Activated naive CD4-positive, alpha-beta T cell treated with anti-CD3 and anti-CD28 coated beads for 36 hours (primary cell): ENCODE results near the gene CEP170. TPM values are rescaled to one million over a fixed set of nuclear protein-coding genes. Genes with fewer than 3 reads are reported as not detected.
"Not testable (repeated sequence)": the region's sequence is repeated elsewhere in the genome, so short reads cannot be mapped to it uniquely, and the experiment has no call there.

ENCODE experiments used
- CTCF ChIA-PET: fragments of 350-600 bp; sonication (Branson Sonifier 250); formaldehyde crosslinking; loops from one replicate; lab custom pipeline; 2021; ENCODE audit warnings: antibody characterized with exemption; lab: Charles Lee
- DNase-seq: peaks from one replicate; pipeline ENCODE4 v3.0.0-alpha.2; 2020
- H3K27ac Mint-ChIP-seq: one replicate; pipeline ENCODE4 v1.8.0; 2021; ENCODE audit warnings: mild to moderate bottlenecking, mixed read lengths
- H3K27me3 Mint-ChIP-seq: one replicate; pipeline ENCODE4 v1.8.0; 2021; ENCODE audit warnings: low read depth, mixed read lengths
- H3K36me3 Mint-ChIP-seq: one replicate; pipeline ENCODE4 v1.8.0; 2021; ENCODE audit warnings: low read depth, mixed read lengths
- H3K4me1 Mint-ChIP-seq: one replicate; pipeline ENCODE4 v1.8.0; 2021; ENCODE audit warnings: low read depth, mixed read lengths
- H3K4me3 Mint-ChIP-seq: one replicate; pipeline ENCODE4 v1.8.0; 2021; ENCODE audit warnings: mild to moderate bottlenecking, moderate library complexity, mixed read lengths
- H3K9me3 Mint-ChIP-seq: one replicate; pipeline ENCODE4 v1.8.0; 2021; ENCODE audit warnings: mixed read lengths
- intact Hi-C: fragments of 100-400 bp; cut with micrococcal nuclease; formaldehyde crosslinking; loops from one replicate; pipeline ENCODE4 v1.15.1; 2023
- total RNA-seq, 2 experiments: library from RNA; stranded (reverse); gene quantifications; one replicate each; pipeline ENCODE4 v1.2.3, GENCODE V29; 2021

The CEP170 gene
- total RNA-seq, 2 experiments from 2014 or later, result 52.9 to 53.0 TPM

GRCh38 chr1:243121939-243122338, 133.1 kb downstream of the CEP170 start:
- CTCF ChIA-PET, H3K27ac Mint-ChIP-seq, H3K36me3 Mint-ChIP-seq, H3K4me3 Mint-ChIP-seq, H3K27me3 Mint-ChIP-seq, H3K4me1 Mint-ChIP-seq, H3K9me3 Mint-ChIP-seq, DNase-seq, intact Hi-C loops: not testable (repeated sequence)

GRCh38 chr1:243118601-243119322, 136.3 kb downstream of the CEP170 start:
- H3K4me3 Mint-ChIP-seq, H3K27me3 Mint-ChIP-seq, CTCF ChIA-PET, H3K4me1 Mint-ChIP-seq, H3K27ac Mint-ChIP-seq, DNase-seq, H3K9me3 Mint-ChIP-seq, H3K36me3 Mint-ChIP-seq, intact Hi-C loops: not testable (repeated sequence)

- CTCF ChIA-PET, DNase-seq, H3K27me3 Mint-ChIP-seq, H3K36me3 Mint-ChIP-seq, H3K27ac Mint-ChIP-seq, H3K4me1 Mint-ChIP-seq, H3K4me3 Mint-ChIP-seq, H3K9me3 Mint-ChIP-seq, intact Hi-C loops: not testable (repeated sequence)
Observed at GRCh38 chr1:243116187-243116586, 138.9 kb downstream of the CEP170 start.

GRCh38 chr1:243114769-243115168, 140.3 kb downstream of the CEP170 start:
- H3K36me3 Mint-ChIP-seq, H3K27ac Mint-ChIP-seq, H3K27me3 Mint-ChIP-seq, H3K9me3 Mint-ChIP-seq, CTCF ChIA-PET, H3K4me1 Mint-ChIP-seq, DNase-seq, H3K4me3 Mint-ChIP-seq, intact Hi-C loops: not testable (repeated sequence)

GRCh38 chr1:243114059-243114713, 140.9 kb downstream of the CEP170 start:
- H3K9me3 Mint-ChIP-seq, CTCF ChIA-PET, H3K4me1 Mint-ChIP-seq, H3K4me3 Mint-ChIP-seq, H3K27me3 Mint-ChIP-seq, H3K27ac Mint-ChIP-seq, intact Hi-C loops, H3K36me3 Mint-ChIP-seq: not testable (repeated sequence)
- DNase-seq, result peak; percentile 19

GRCh38 chr1:243107171-243107570, 147.9 kb downstream of the CEP170 start:
- H3K27me3 Mint-ChIP-seq, H3K9me3 Mint-ChIP-seq, H3K36me3 Mint-ChIP-seq, intact Hi-C loops, H3K4me1 Mint-ChIP-seq, DNase-seq, CTCF ChIA-PET, H3K27ac Mint-ChIP-seq, H3K4me3 Mint-ChIP-seq: not testable (repeated sequence)

- H3K27ac Mint-ChIP-seq, H3K9me3 Mint-ChIP-seq, H3K36me3 Mint-ChIP-seq, H3K4me3 Mint-ChIP-seq, intact Hi-C loops, CTCF ChIA-PET, DNase-seq, H3K4me1 Mint-ChIP-seq: not testable (repeated sequence)
- H3K27me3 Mint-ChIP-seq, result peaks cover 10% of the 10 kb centered on the region
Observed at GRCh38 chr1:243105652-243106332, 149.3 kb downstream of the CEP170 start.

- H3K27ac Mint-ChIP-seq, H3K27me3 Mint-ChIP-seq, DNase-seq, H3K4me1 Mint-ChIP-seq, H3K4me3 Mint-ChIP-seq, CTCF ChIA-PET, H3K9me3 Mint-ChIP-seq, H3K36me3 Mint-ChIP-seq, intact Hi-C loops: not testable (repeated sequence)
Observed at GRCh38 chr1:243105104-243105503, 150.0 kb downstream of the CEP170 start.

GRCh38 chr1:243104452-243104851, 150.6 kb downstream of the CEP170 start:
- intact Hi-C loops, result not testable (repeated sequence)

GRCh38 chr1:243101551-243102050, 153.5 kb downstream of the CEP170 start:
- H3K9me3 Mint-ChIP-seq, H3K4me1 Mint-ChIP-seq, CTCF ChIA-PET, H3K36me3 Mint-ChIP-seq, H3K27me3 Mint-ChIP-seq: not testable (repeated sequence)
- intact Hi-C loops, result loop anchor here (1.0 kb wide), 1 partner anchor 154 kb away; the partner anchor contains the start of gene CEP170
- DNase-seq, result peak; percentile 77
- peak overlapping the region; percentile 81 for H3K27ac Mint-ChIP-seq
- peak overlapping the region; percentile 82 for H3K4me3 Mint-ChIP-seq

More at GRCh38 chr1:243104452-243104851, 150.6 kb downstream of the CEP170 start:
- H3K36me3 Mint-ChIP-seq, H3K27ac Mint-ChIP-seq, H3K27me3 Mint-ChIP-seq, DNase-seq, H3K4me1 Mint-ChIP-seq, H3K9me3 Mint-ChIP-seq, CTCF ChIA-PET, H3K4me3 Mint-ChIP-seq: not testable (repeated sequence)

- H3K9me3 Mint-ChIP-seq, intact Hi-C loops, H3K4me1 Mint-ChIP-seq, H3K27me3 Mint-ChIP-seq, CTCF ChIA-PET, H3K27ac Mint-ChIP-seq, DNase-seq, H3K4me3 Mint-ChIP-seq, H3K36me3 Mint-ChIP-seq: not testable (repeated sequence)
Observed at GRCh38 chr1:243087368-243087767, 167.7 kb downstream of the CEP170 start.
